K562 (cell line): Measurements from ENCODE around the gene KMT5B.

Source experiments
- BHLHE40 ChIP-seq: IDR thresholded peaks from 2 replicates; pipeline ENCODE4 v1.6.1; 2011; ENCODE audit warnings: low read length, improper control_type of control experiment
- EGR1 ChIP-seq: fragments of 450-650 bp; conservative IDR thresholded peaks from 2 replicates; pipeline ENCODE4 v1.6.1; 2017; ENCODE audit warnings: mild to moderate bottlenecking
- KLF10 ChIP-seq: fragments of 250-450 bp; sonication (Bioruptor Pico); IDR thresholded peaks from 2 replicates; pipeline ENCODE4 v1.6.1; 2021; ENCODE audit warnings: matching md5 sums
- LARP7 ChIP-seq: fragments of 450-650 bp; IDR thresholded peaks from 2 replicates; pipeline ENCODE4 v1.6.1; 2016
- POLR2A ChIP-seq: fragments of 450-650 bp; conservative IDR thresholded peaks from 2 replicates; pipeline ENCODE4 v1.6.1; 2016
- RAD21 ChIP-seq, 2 experiments: fragments of 250-450 bp in 1 of 2; fragments of 450-650 bp in 1 of 2; sonication (Bioruptor Pico) in 1 of 2; formaldehyde crosslinking in 1 of 2; IDR thresholded peaks in 1 of 2; conservative IDR thresholded peaks in 1 of 2; 2 replicates each; pipeline versions ENCODE4 v1.4.0 to v1.8.0; 2020 to 2022; ENCODE audit warnings: mild to moderate bottlenecking in 2 of 2, moderate library complexity in 1 of 2
- RFX5 ChIP-seq: IDR thresholded peaks from 2 replicates; pipeline ENCODE4 v1.6.1; 2011; ENCODE audit warnings: low read depth, mild to moderate bottlenecking, improper control_type of control experiment, low read length
- TCFL5 ChIP-seq: fragments of 250-450 bp; sonication (Bioruptor Pico); conservative IDR thresholded peaks from 2 replicates; pipeline ENCODE4 v1.6.1; 2021; ENCODE audit warnings: mild to moderate bottlenecking, moderate library complexity, matching md5 sums
- ZNF174 ChIP-seq: fragments of 250-450 bp; sonication (Bioruptor Pico); IDR thresholded peaks from 2 replicates; pipeline ENCODE4 v1.4.0; 2020; ENCODE audit warnings: mild to moderate bottlenecking
- TF ChIP-seq, protein P1 (sequence below): sonication (generic); formaldehyde crosslinking; IDR thresholded peaks from 2 replicates; pipeline ENCODE4 v1.8.1; 2022; ENCODE audit warnings: missing genetic modification reagents
- TF ChIP-seq, protein P2 (sequence below), 2 experiments: fragments of 450-650 bp; formaldehyde crosslinking in 1 of 2; IDR thresholded peaks; 2 replicates each; pipeline versions ENCODE4 v1.4.0 to v1.6.1; 2014 to 2020; ENCODE audit warnings: mild to moderate bottlenecking in 2 of 2, borderline replicate concordance in 1 of 2, low read depth in 1 of 2
- TF ChIP-seq, protein P3 (sequence below): fragments of 250-450 bp; sonication (Bioruptor Pico); IDR thresholded peaks from 2 replicates; pipeline ENCODE4 v1.4.0; 2020; ENCODE audit warnings: mild to moderate bottlenecking, moderate library complexity, borderline replicate concordance

DNA sequence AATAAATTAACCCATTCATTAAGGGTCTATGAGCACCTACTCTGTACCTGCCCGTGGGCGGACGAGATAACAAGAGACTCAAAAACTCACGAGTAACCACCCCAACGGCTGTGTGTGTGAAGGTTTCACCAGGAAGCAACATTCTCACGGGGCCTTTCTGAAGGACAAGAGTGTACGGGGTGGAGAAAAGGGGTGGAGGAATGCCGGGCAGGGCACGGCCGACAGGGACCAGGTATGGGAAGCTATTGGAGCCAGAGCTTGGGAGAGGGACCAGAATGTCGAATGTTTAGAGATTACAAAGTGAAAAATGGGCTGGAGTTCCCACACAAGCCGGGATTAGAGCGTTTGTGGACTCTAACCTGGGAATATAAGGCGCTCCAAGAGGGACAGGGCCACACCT is 1.6 kb downstream of the KMT5B start:
- TF ChIP-seq BHLHE40 (no peak), EGR1 (peak; percentile 34; the same call in 1 of the 2 replicates), POLR2A (no peak), RAD21 (CRISPR knock-in tag; conservative IDR thresholded peaks at IDR 0.05 in 1 of 2, IDR thresholded peaks at IDR 0.05 in 1 of 2) (no peak), ZNF174 (no peak), RFX5 (no peak), LARP7 (no peak), KLF10 (CRISPR knock-in tag) (no peak), TCFL5 (CRISPR knock-in tag) (no peak)
- TF ChIP-seq, protein P1, sequence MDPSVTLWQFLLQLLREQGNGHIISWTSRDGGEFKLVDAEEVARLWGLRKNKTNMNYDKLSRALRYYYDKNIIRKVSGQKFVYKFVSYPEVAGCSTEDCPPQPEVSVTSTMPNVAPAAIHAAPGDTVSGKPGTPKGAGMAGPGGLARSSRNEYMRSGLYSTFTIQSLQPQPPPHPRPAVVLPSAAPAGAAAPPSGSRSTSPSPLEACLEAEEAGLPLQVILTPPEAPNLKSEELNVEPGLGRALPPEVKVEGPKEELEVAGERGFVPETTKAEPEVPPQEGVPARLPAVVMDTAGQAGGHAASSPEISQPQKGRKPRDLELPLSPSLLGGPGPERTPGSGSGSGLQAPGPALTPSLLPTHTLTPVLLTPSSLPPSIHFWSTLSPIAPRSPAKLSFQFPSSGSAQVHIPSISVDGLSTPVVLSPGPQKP (CRISPR knock-in tag), result no peak
- TF ChIP-seq, protein P2, sequence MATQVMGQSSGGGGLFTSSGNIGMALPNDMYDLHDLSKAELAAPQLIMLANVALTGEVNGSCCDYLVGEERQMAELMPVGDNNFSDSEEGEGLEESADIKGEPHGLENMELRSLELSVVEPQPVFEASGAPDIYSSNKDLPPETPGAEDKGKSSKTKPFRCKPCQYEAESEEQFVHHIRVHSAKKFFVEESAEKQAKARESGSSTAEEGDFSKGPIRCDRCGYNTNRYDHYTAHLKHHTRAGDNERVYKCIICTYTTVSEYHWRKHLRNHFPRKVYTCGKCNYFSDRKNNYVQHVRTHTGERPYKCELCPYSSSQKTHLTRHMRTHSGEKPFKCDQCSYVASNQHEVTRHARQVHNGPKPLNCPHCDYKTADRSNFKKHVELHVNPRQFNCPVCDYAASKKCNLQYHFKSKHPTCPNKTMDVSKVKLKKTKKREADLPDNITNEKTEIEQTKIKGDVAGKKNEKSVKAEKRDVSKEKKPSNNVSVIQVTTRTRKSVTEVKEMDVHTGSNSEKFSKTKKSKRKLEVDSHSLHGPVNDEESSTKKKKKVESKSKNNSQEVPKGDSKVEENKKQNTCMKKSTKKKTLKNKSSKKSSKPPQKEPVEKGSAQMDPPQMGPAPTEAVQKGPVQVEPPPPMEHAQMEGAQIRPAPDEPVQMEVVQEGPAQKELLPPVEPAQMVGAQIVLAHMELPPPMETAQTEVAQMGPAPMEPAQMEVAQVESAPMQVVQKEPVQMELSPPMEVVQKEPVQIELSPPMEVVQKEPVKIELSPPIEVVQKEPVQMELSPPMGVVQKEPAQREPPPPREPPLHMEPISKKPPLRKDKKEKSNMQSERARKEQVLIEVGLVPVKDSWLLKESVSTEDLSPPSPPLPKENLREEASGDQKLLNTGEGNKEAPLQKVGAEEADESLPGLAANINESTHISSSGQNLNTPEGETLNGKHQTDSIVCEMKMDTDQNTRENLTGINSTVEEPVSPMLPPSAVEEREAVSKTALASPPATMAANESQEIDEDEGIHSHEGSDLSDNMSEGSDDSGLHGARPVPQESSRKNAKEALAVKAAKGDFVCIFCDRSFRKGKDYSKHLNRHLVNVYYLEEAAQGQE (IDR thresholded peaks at IDR 0.05; ENCODE audit: borderline replicate concordance), result no peak
- TF ChIP-seq, protein P2 (CRISPR knock-in tag; IDR thresholded peaks at IDR 0.05; ENCODE audit: low read depth), result no peak
- TF ChIP-seq, protein P3, sequence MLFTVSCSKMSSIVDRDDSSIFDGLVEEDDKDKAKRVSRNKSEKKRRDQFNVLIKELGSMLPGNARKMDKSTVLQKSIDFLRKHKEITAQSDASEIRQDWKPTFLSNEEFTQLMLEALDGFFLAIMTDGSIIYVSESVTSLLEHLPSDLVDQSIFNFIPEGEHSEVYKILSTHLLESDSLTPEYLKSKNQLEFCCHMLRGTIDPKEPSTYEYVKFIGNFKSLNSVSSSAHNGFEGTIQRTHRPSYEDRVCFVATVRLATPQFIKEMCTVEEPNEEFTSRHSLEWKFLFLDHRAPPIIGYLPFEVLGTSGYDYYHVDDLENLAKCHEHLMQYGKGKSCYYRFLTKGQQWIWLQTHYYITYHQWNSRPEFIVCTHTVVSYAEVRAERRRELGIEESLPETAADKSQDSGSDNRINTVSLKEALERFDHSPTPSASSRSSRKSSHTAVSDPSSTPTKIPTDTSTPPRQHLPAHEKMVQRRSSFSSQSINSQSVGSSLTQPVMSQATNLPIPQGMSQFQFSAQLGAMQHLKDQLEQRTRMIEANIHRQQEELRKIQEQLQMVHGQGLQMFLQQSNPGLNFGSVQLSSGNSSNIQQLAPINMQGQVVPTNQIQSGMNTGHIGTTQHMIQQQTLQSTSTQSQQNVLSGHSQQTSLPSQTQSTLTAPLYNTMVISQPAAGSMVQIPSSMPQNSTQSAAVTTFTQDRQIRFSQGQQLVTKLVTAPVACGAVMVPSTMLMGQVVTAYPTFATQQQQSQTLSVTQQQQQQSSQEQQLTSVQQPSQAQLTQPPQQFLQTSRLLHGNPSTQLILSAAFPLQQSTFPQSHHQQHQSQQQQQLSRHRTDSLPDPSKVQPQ (CRISPR knock-in tag), result no peak
